Heart left ventricle (tissue), 16 donors: ENCODE results near the gene TRAF4. TPM values are rescaled to one million over a fixed set of nuclear protein-coding genes. Genes with fewer than 3 reads are reported as not detected.
"Not testable (repeated sequence)": the region's sequence is repeated elsewhere in the genome, so short reads cannot be mapped to it uniquely, and the experiment has no call there.

Source experiments
- ATAC-seq, 4 donors: fragments of 200-7000 bp; cut with Tn5 transposase; one replicate each; pipeline ENCODE4 v1.9.1; 2020 to 2022; ENCODE audit warnings: moderate library complexity in 4 of 4, mild to moderate bottlenecking in 3 of 4, moderate number of reproducible peaks in 1 of 4
- DNase-seq, 5 donors: peaks; one replicate each; pipeline ENCODE4 v3.0.0-alpha.2; 2020
- H3K27ac ChIP-seq, 12 donors: fragments of 200-600 bp; sonication (generic) in 4 of 12; one replicate each; pipeline versions ENCODE4 v1.5.0 to v1.8.0; 2016 to 2022; ENCODE audit warnings: mild to moderate bottlenecking in 2 of 12
- H3K27me3 ChIP-seq, 9 donors: fragments of 200-600 bp; sonication (generic) in 2 of 9; one replicate each; pipeline versions ENCODE4 v1.5.1 to v1.8.0; 2016 to 2022; ENCODE audit warnings: mild to moderate bottlenecking in 3 of 9
- H3K36me3 ChIP-seq, 9 donors: fragments of 200-600 bp; sonication (generic) in 2 of 9; one replicate each; pipeline versions ENCODE4 v1.5.0 to v1.8.0; 2018 to 2022; ENCODE audit warnings: mild to moderate bottlenecking in 2 of 9
- H3K4me1 ChIP-seq, 12 donors: fragments of 200-600 bp; sonication (generic) in 4 of 12; one replicate each; pipeline versions ENCODE4 v1.5.0 to v1.8.0; 2016 to 2022; ENCODE audit warnings: mild to moderate bottlenecking in 3 of 12
- H3K4me3 ChIP-seq, 12 donors: fragments of 200-600 bp; sonication (generic) in 4 of 12; one replicate each; pipeline versions ENCODE4 v1.5.0 to v1.8.0; 2017 to 2022; ENCODE audit warnings: mild to moderate bottlenecking in 9 of 12, moderate library complexity in 4 of 12
- H3K9me3 ChIP-seq, 12 donors: fragments of 200-600 bp; sonication (generic) in 4 of 12; one replicate each; pipeline versions ENCODE4 v1.5.0 to v1.8.0; 2016 to 2022; ENCODE audit warnings: mild to moderate bottlenecking in 1 of 12
- POLR2A ChIP-seq, 2 donors: fragments of 450-650 bp; IDR thresholded peaks; one replicate each; pipeline ENCODE4 v1.6.1; 2017; ENCODE audit warnings: antibody characterized with exemption in 2 of 2, mild to moderate bottlenecking in 2 of 2, moderate library complexity in 2 of 2
- WGBS, 4 donors: extraction: QIAGEN DNeasy Blood & Tissue Kit in 2 of 4; methylation state at CpG; one replicate each; pipeline versions ENCODE4 v1.1.5 to v1.1.7; 2013 to 2018; 5-methylcytosine and 5-hydroxymethylcytosine counted together
- intact Hi-C, 10 donors: fragments of 100-400 bp; cut with DNase I; formaldehyde crosslinking; loops; one replicate each; pipeline versions ENCODE4 v1.11.1 to v1.14.2; 2022
- polyA plus RNA-seq, 2 donors: library from polyadenylated mRNA; stranded (reverse); fragments of 200-250 nt; gene quantifications; one replicate each; pipeline ENCODE4 v1.2.3, GENCODE V29; 2013
- total RNA-seq, 9 donors: library from RNA; depleted of rRNA in 2 of 9; stranded (reverse); fragments of >200 nt in 2 of 9; fragmentation: NEBNext Ultra II Directional in 3 of 9; extraction: Animal tissue kit (Norgen Biotek cat#: 25700) in 3 of 9; gene quantifications; one replicate each; pipeline versions ENCODE4 v1.1.0 to v1.2.4, GENCODE V29; 2016 to 2023
- TF ChIP-seq, protein P1 (sequence below), 12 donors: fragments of 200-600 bp; sonication (generic) in 4 of 12; IDR thresholded peaks; one replicate each; pipeline versions ENCODE4 v1.5.0 to v1.8.0; 2018 to 2022; ENCODE audit warnings: antibody characterized with exemption in 12 of 12, mild to moderate bottlenecking in 5 of 12
- donor health status: ischemic (EF 13 %, LVEDD 7.1; RV severe dilation, severe dysfunction).
- donor health status: healthy with polysubstance abuse.
- donor health status: DM: no; HTN: yes; CAD: no.
- donor health status: DM: no; HTN: no; CAD: no.
- donor health status: ischemic (EF 25% LVEDD 6.9; RV normal size, moderate dysfunction).
- donor health status: ischemic (EF 25% LVEDD 5.7; RV mildly dilated, moderate dysfunction).
- donor health status: healthy.
- donor health status: DM: yes; HTN: yes; CAD: no.
- donor health status: ischemic (EF 35%, LVEDD 5.7; RV mildly dilated, moderate dysfunction).
- donor health status: nonischemic (EF 11% LVEDD 7.7; RV severe dilation, severe dysfunction).
- donor health status: DM: yes; HTN: yes; CAD: no.
- donor health status: PGD.
- donor health status: ischemic (EF 29% LVEDD 5.4; RV normal size, mild dysfunction).
- donor health status: nonischemic (EF 23%, LVEDD 6.1; RV moderate dilation, normal function).

Gene TRAF4
- total and polyA plus RNA-seq, 11 donors: 1.5 to 11.5 (median 2.7) TPM

DNA sequence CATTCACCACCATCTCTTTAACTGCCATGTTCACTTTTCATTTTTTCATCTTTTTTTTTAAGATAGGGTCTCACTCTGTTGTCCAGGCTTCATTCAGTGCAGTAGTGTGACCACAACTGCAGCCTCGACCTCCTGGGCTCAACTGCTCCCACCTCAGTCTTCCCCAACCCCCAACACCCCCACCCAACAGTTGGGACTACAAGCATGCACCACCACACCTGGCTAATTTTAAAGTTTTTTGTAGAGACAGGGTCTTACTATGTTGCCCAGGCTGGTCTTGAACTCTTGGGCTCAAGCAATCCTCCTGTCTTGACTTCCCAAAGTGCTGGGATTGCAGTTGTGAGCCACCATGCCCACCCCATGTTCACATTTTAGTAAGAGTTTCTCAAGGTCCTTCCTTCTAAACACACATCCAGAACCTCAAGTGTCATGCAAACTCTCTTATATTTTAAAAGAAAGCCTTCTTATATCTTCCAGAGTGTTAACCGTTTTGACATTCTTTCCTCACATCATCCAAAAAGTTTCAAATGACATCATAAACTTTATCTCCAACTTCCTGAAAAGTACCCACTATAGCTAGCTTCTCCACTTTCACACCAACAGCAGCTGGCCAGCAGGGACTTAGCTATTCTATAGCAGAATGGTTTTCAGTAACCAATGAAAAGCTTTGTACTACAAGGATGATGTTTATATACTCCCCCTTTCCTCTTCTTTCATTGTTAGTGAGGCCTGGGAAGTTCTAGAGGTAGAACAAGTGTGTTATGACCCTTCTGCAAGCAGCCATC lies 49.3 kb downstream of the TRAF4 start:
- WGBS, 4 donors: 72 to 79% (median 77%) methylated on average over 2 of the region's 2 CpGs
- intact Hi-C loops: no loop called here

DNA sequence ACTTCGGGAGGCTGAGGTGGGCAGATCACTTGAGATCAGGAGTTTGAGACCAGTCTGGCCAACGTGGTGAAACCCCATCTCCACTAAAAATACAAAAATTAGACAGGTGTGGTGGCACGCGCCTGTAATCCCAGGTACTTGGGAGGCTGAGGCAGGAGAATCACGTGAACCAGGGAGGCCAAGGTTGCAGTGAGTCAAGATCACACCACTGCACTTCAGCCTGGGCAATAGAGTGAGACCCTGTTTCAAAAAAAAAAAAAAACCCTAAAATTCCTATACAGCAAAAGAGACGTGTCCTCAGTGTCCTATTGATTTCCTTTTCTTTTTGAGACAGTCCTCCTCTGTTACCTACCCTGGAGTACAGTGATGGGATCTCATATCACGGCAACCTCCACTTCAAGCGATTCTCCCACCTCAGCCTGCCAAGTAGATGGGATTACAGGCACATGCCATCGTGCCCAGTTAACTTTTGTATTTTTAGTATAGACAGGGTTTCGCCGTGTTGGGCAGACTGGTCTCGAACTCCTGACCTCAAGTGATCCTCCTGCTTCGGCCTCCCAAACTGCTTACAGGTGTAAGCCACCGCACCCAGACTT lies 51.1 kb downstream of the TRAF4 start:
- H3K4me3 ChIP-seq, ATAC-seq, H3K27ac ChIP-seq, H3K9me3 ChIP-seq, H3K27me3 ChIP-seq, DNase-seq, H3K36me3 ChIP-seq: not testable (repeated sequence)
- intact Hi-C loops: loop anchor here in 1 of 10 donors (5.0 kb wide), 1 partner anchor 42 kb away; no protein-coding TSS in a partner anchor
- peaks cover 0 to 12% (median 0%) of the 10 kb centered on the region in 12 donors for H3K4me1 ChIP-seq
- 91 to 96% (median 93%) methylated on average over 14 of the region's 14 CpGs for WGBS, 4 donors

More for the DNA sequence above, 49.3 kb downstream of the TRAF4 start:
- no peaks in the 10 kb centered on the region for H3K27me3 ChIP-seq
- H3K4me1 ChIP-seq: peaks cover 0 to 12% (median 0%) of the 10 kb centered on the region in 12 donors
- no peaks in the 10 kb centered on the region for H3K9me3 ChIP-seq
- TF ChIP-seq, protein P1, sequence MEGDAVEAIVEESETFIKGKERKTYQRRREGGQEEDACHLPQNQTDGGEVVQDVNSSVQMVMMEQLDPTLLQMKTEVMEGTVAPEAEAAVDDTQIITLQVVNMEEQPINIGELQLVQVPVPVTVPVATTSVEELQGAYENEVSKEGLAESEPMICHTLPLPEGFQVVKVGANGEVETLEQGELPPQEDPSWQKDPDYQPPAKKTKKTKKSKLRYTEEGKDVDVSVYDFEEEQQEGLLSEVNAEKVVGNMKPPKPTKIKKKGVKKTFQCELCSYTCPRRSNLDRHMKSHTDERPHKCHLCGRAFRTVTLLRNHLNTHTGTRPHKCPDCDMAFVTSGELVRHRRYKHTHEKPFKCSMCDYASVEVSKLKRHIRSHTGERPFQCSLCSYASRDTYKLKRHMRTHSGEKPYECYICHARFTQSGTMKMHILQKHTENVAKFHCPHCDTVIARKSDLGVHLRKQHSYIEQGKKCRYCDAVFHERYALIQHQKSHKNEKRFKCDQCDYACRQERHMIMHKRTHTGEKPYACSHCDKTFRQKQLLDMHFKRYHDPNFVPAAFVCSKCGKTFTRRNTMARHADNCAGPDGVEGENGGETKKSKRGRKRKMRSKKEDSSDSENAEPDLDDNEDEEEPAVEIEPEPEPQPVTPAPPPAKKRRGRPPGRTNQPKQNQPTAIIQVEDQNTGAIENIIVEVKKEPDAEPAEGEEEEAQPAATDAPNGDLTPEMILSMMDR (IDR thresholded peaks at IDR 0.05): no peak
- no peak for TF ChIP-seq POLR2A (IDR thresholded peaks at IDR 0.05)
- DNase-seq (no peak), ATAC-seq (no peak)
- H3K4me3 ChIP-seq: no peak overlapping the region
- peaks cover 0 to 4% (median 0%) of the 10 kb centered on the region in 9 donors for H3K36me3 ChIP-seq
- no peak overlapping the region for H3K27ac ChIP-seq

DNA sequence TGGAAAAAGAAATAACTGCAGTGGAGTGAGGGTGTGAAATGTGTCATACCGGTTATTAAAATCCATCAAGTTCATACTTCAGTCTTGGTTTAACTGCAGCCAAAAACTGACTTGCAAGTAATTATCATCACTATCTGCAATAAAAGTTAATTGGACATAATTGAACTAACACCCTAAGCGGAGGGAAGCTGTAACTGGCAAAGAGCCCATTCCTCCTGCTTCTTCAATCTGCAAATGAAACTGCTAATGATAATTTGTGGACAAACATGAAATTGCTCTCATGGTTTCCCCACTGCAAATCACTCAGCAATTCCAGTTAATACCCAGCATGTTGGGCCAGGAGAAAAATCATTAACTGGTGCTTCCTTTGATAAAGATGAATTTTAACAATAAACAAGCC lies 52.3 kb downstream of the TRAF4 start:
- Histone ChIP-seq H3K27ac (no peak overlapping the region), H3K4me1 (peaks cover 0 to 12% (median 0%) of the 10 kb centered on the region in 12 donors), H3K36me3 (no peaks in the 10 kb centered on the region), H3K4me3 (no peak overlapping the region), H3K9me3 (no peaks in the 10 kb centered on the region), H3K27me3 (no peaks in the 10 kb centered on the region)
- WGBS, 4 donors: 58 to 72% (median 65%) methylated on average over 2 of the region's 2 CpGs
- intact Hi-C loops: loop anchor here in 1 of 10 donors (5.0 kb wide), 1 partner anchor 41 kb away; no protein-coding TSS in a partner anchor
- no peak for DNase-seq
- ATAC-seq: no peak
- TF ChIP-seq, protein P1 (IDR thresholded peaks at IDR 0.05): no peak
- no peak for TF ChIP-seq POLR2A (IDR thresholded peaks at IDR 0.05)

Other genes starting within 250 kb of the TRAF4 start
- not detected for gene FOXN1, start 237.7 kb upstream of the TRAF4 start, total RNA-seq
- not detected for gene FOXN1, start 237.7 kb upstream of the TRAF4 start, polyA plus RNA-seq
- gene UNC119, start 191.4 kb upstream of the TRAF4 start, total RNA-seq: 10 to 100 TPM; 12.8 to 30.7 (median 19.2) TPM
- 10 to 100 TPM; 18.4 to 23.7 TPM for gene UNC119, start 191.4 kb upstream of the TRAF4 start, polyA plus RNA-seq
- 10 to 100 TPM; 44.7 to 83.1 (median 55.1) TPM for gene PIGS, start 172.5 kb upstream of the TRAF4 start, total RNA-seq
- 10 to 100 TPM; 10.4 to 88.4 TPM for gene PIGS, start 172.5 kb upstream of the TRAF4 start, polyA plus RNA-seq
- gene ALDOC, start 167.1 kb upstream of the TRAF4 start, total RNA-seq: 100 to 1,000 TPM; 154 to 677 (median 224) TPM
- 100 to 1,000 TPM; 179 to 220 TPM for gene ALDOC, start 167.1 kb upstream of the TRAF4 start, polyA plus RNA-seq
- gene SPAG5, start 145.0 kb upstream of the TRAF4 start, total RNA-seq: 10 to 100 TPM in 1 of 9 donors, 1 to 10 TPM in 4, under 1 TPM in 4; 0.39 to 11.6 (median 1.5) TPM
- gene SPAG5, start 145.0 kb upstream of the TRAF4 start, polyA plus RNA-seq: 1 to 10 TPM in 1 of 2 donors, under 1 TPM in 1; 0.42 to 1.2 TPM
- gene RSKR, start 129.8 kb upstream of the TRAF4 start, total RNA-seq: 1 to 10 TPM; 2.8 to 8.3 (median 4.7) TPM
- 1 to 10 TPM; 3.6 to 3.9 TPM for gene RSKR, start 129.8 kb upstream of the TRAF4 start, polyA plus RNA-seq
- gene BLTP2, start 98.9 kb upstream of the TRAF4 start, total RNA-seq: 100 to 1,000 TPM in 2 of 9 donors, 10 to 100 TPM in 7; 63.6 to 116 (median 74.1) TPM
- 10 to 100 TPM; 19.8 to 44.9 TPM for gene BLTP2, start 98.9 kb upstream of the TRAF4 start, polyA plus RNA-seq
- 10 to 100 TPM; 19.6 to 39.1 (median 34.2) TPM for gene SDF2, start 82.1 kb upstream of the TRAF4 start, total RNA-seq
- gene SDF2, start 82.1 kb upstream of the TRAF4 start, polyA plus RNA-seq: 10 to 100 TPM; 21.9 to 58.6 TPM
- gene SUPT6H, start 81.8 kb upstream of the TRAF4 start, total RNA-seq: 10 to 100 TPM; 37.2 to 91.6 (median 49.1) TPM
- gene SUPT6H, start 81.8 kb upstream of the TRAF4 start, polyA plus RNA-seq: 10 to 100 TPM; 31.7 to 34.5 TPM
- 1 to 10 TPM in 6 of 9 donors, under 1 TPM in 3; 0.65 to 2.3 (median 1.0) TPM for gene PROCA1, start 32.1 kb upstream of the TRAF4 start, total RNA-seq
- 1 to 10 TPM in 1 of 2 donors, under 1 TPM in 1; 0.64 to 2.6 TPM for gene PROCA1, start 32.1 kb upstream of the TRAF4 start, polyA plus RNA-seq
- gene RAB34, start 26.1 kb upstream of the TRAF4 start, total RNA-seq: 10 to 100 TPM; 11.5 to 31.7 (median 14.9) TPM
- gene RAB34, start 26.1 kb upstream of the TRAF4 start, polyA plus RNA-seq: 10 to 100 TPM; 17.7 to 25.1 TPM
- gene RPL23A, start 24.0 kb upstream of the TRAF4 start, total RNA-seq: 1,000 to 10,000 TPM in 1 of 9 donors, 100 to 1,000 TPM in 8; 255 to 1,006 (median 869) TPM
- 1,000 to 10,000 TPM in 1 of 2 donors, 100 to 1,000 TPM in 1; 458 to 1,439 TPM for gene RPL23A, start 24.0 kb upstream of the TRAF4 start, polyA plus RNA-seq
- 1 to 10 TPM in 7 of 9 donors, under 1 TPM in 2; 0.52 to 4.8 (median 1.7) TPM for gene TLCD1, start 17.8 kb upstream of the TRAF4 start, total RNA-seq
- gene TLCD1, start 17.8 kb upstream of the TRAF4 start, polyA plus RNA-seq: 10 to 100 TPM in 1 of 2 donors, 1 to 10 TPM in 1; 2.5 to 11.7 TPM
- 1 to 10 TPM in 5 of 9 donors, under 1 TPM in 4; 0.28 to 2.8 (median 1.2) TPM for gene NEK8, start 15.2 kb upstream of the TRAF4 start, total RNA-seq
- 1 to 10 TPM; 1.0 to 1.1 TPM for gene NEK8, start 15.2 kb upstream of the TRAF4 start, polyA plus RNA-seq
- 10 to 100 TPM; 14.4 to 33.2 (median 16.7) TPM for gene FAM222B, start 98.8 kb downstream of the TRAF4 start, total RNA-seq
- 10 to 100 TPM in 1 of 2 donors, 1 to 10 TPM in 1; 9.2 to 28.1 TPM for gene FAM222B, start 98.8 kb downstream of the TRAF4 start, polyA plus RNA-seq
- 10 to 100 TPM; 28.0 to 78.2 (median 41.1) TPM for gene ERAL1, start 111.0 kb downstream of the TRAF4 start, total RNA-seq
- 10 to 100 TPM; 35.5 to 63.9 TPM for gene ERAL1, start 111.0 kb downstream of the TRAF4 start, polyA plus RNA-seq
- gene FLOT2, start 153.7 kb downstream of the TRAF4 start, total RNA-seq: 100 to 1,000 TPM in 3 of 9 donors, 10 to 100 TPM in 6; 81.1 to 139 (median 95.2) TPM
- gene FLOT2, start 153.7 kb downstream of the TRAF4 start, polyA plus RNA-seq: 10 to 100 TPM; 52.7 to 68.5 TPM
- 1 to 10 TPM; 2.2 to 4.8 (median 2.6) TPM for gene DHRS13, start 159.1 kb downstream of the TRAF4 start, total RNA-seq
- 1 to 10 TPM; 3.6 to 6.3 TPM for gene DHRS13, start 159.1 kb downstream of the TRAF4 start, polyA plus RNA-seq
- 10 to 100 TPM; 13.3 to 31.2 (median 21.5) TPM for gene PHF12, start 207.5 kb downstream of the TRAF4 start, total RNA-seq
- 10 to 100 TPM in 1 of 2 donors, 1 to 10 TPM in 1; 8.2 to 10.4 TPM for gene PHF12, start 207.5 kb downstream of the TRAF4 start, polyA plus RNA-seq